ENCODE results near the gene MRPS7. TPM values are rescaled to one million over a fixed set of nuclear protein-coding genes. Genes with fewer than 3 reads are reported as not detected.

Gene MRPS7
- total RNA-seq, 6 donors from 2014 or later: 23.7 to 56.7 (median 36.9) TPM

- ATAC-seq (ENCODE audit: low FRiP score in 2 of 2) (no peak), DNase-seq (no peak)
- peaks cover 30 to 96% (median 59%) of the 10 kb centered on the region in 4 donors for H3K36me3 ChIP-seq
- WGBS, 2 donors: 67 to 72% methylated on average over 5 of the region's 5 CpGs
- TF ChIP-seq CTCF (IDR thresholded peaks at IDR 0.05) (no peak), POLR2A (IDR thresholded peaks at IDR 0.05) (no peak), POLR2AphosphoS5 (IDR thresholded peaks at IDR 0.05) (no peak), EP300 (IDR thresholded peaks at IDR 0.05) (no peak)
- no peaks in the 10 kb centered on the region for H3K27me3 ChIP-seq
- H3K9me3 ChIP-seq: no peaks in the 10 kb centered on the region
- H3K27ac ChIP-seq: peak overlapping the region in 2 of 4 donors; percentile 43 to 57
- H3K4me3 ChIP-seq: no peak overlapping the region
- peaks cover 0 to 19% (median 13%) of the 10 kb centered on the region in 4 donors for H3K4me1 ChIP-seq
Measured at GRCh38 chr17:75227729-75228128, 34.0 kb upstream of the MRPS7 start.

GRCh38 chr17:75228305-75228704, 33.4 kb upstream of the MRPS7 start:
- peaks cover 0 to 19% (median 13%) of the 10 kb centered on the region in 4 donors for H3K4me1 ChIP-seq
- 49 to 56% methylated on average over 2 of the region's 2 CpGs for WGBS, 2 donors
- peak overlapping the region; percentile 38 to 68 (median 58) for H3K27ac ChIP-seq
- DNase-seq: peak in 1 of 2 donors; percentile 73
- peak; percentile 47 to 82 for ATAC-seq (ENCODE audit: low FRiP score in 2 of 2)
- TF ChIP-seq CTCF (IDR thresholded peaks at IDR 0.05) (no peak), POLR2A (IDR thresholded peaks at IDR 0.05) (peak in 1 of 4 donors; percentile 32), POLR2AphosphoS5 (IDR thresholded peaks at IDR 0.05) (peak; percentile 5 to 61), EP300 (IDR thresholded peaks at IDR 0.05) (peak in 2 of 4 donors; percentile 23 to 40)
- no peaks in the 10 kb centered on the region for H3K27me3 ChIP-seq
- H3K9me3 ChIP-seq: no peaks in the 10 kb centered on the region
- no peak overlapping the region for H3K4me3 ChIP-seq
- peaks cover 32 to 96% (median 61%) of the 10 kb centered on the region in 4 donors for H3K36me3 ChIP-seq

- Histone ChIP-seq H3K27me3 (no peaks in the 10 kb centered on the region), H3K9me3 (no peaks in the 10 kb centered on the region), H3K36me3 (peaks cover 32 to 96% (median 60%) of the 10 kb centered on the region in 4 donors), H3K4me1 (peaks cover 0 to 19% (median 13%) of the 10 kb centered on the region in 4 donors), H3K27ac (peak overlapping the region; percentile 38 to 68 (median 58)), H3K4me3 (no peak overlapping the region)
- DNase-seq: peak in 1 of 2 donors; percentile 78
- WGBS, 2 donors: 46 to 57% methylated on average over 1 to 4 of the region's 4 CpGs
- TF ChIP-seq POLR2AphosphoS5 (IDR thresholded peaks at IDR 0.05) (no peak), POLR2A (IDR thresholded peaks at IDR 0.05) (no peak), CTCF (IDR thresholded peaks at IDR 0.05) (no peak), EP300 (IDR thresholded peaks at IDR 0.05) (no peak)
- peak; percentile 54 to 63 for ATAC-seq (ENCODE audit: low FRiP score in 2 of 2)
Measured at GRCh38 chr17:75228847-75229246, 32.8 kb upstream of the MRPS7 start.

GRCh38 chr17:75231071-75231470, 30.6 kb upstream of the MRPS7 start:
- Histone ChIP-seq H3K36me3 (peaks cover 31 to 96% (median 62%) of the 10 kb centered on the region in 4 donors), H3K27me3 (no peaks in the 10 kb centered on the region), H3K4me3 (no peak overlapping the region), H3K27ac (no peak overlapping the region), H3K4me1 (peaks cover 0 to 19% (median 13%) of the 10 kb centered on the region in 4 donors), H3K9me3 (no peaks in the 10 kb centered on the region)
- DNase-seq (no peak), ATAC-seq (ENCODE audit: low FRiP score in 2 of 2) (no peak)
- 97 to 99% methylated on average over 5 to 8 of the region's 8 CpGs for WGBS, 2 donors
- TF ChIP-seq POLR2A (IDR thresholded peaks at IDR 0.05) (no peak), CTCF (IDR thresholded peaks at IDR 0.05) (no peak), EP300 (IDR thresholded peaks at IDR 0.05) (no peak), POLR2AphosphoS5 (IDR thresholded peaks at IDR 0.05) (no peak)
